Peyer's patch (tissue), 4 donors: ENCODE measurements around the gene RAPGEF2.

Source experiments
- CTCF ChIP-seq, 6 experiments: fragments of 450-650 bp in 4 of 6; fragments of 200-600 bp in 2 of 6; sonication (generic) in 1 of 6; IDR thresholded peaks; one replicate each; pipeline ENCODE4 v1.5.1; 2017 to 2019; ENCODE audit warnings: antibody characterized with exemption in 6 of 6, mild to moderate bottlenecking in 3 of 6, moderate library complexity in 1 of 6
- POLR2A ChIP-seq, 2 donors: fragments of 450-650 bp; IDR thresholded peaks; one replicate each; pipeline ENCODE4 v1.5.1; 2017; ENCODE audit warnings: antibody characterized with exemption in 2 of 2, mild to moderate bottlenecking in 2 of 2, moderate library complexity in 2 of 2

GRCh38 chr4:159229164-159229563 lies 126.3 kb downstream of the RAPGEF2 start:
- TF ChIP-seq CTCF (IDR thresholded peaks at IDR 0.05) = no peak
- TF ChIP-seq POLR2A (IDR thresholded peaks at IDR 0.05) = no peak
